Measurements from ENCODE around the gene CAMK1D.

- TF ChIP-seq GATA3 (IDR thresholded peaks at IDR 0.05; ENCODE audit: low read depth, low read length) (no peak), GATA2 (IDR thresholded peaks at IDR 0.05; ENCODE audit: low read depth, low read length) (no peak)
These were observed at the start of gene CAMK1D for GRCh38 chr10:12348870-12349628.
